Skin epidermis (tissue), 12 donors: ENCODE measurements around the gene PRKG2.

Experiments used
- H3K27ac ChIP-seq, 21 experiments: fragments of 200-600 bp; sonication (generic) in 11 of 21; one replicate each; pipeline ENCODE4 v1.5.0; 2020; ENCODE audit warnings: mild to moderate bottlenecking in 3 of 21, inconsistent platforms in 2 of 21, moderate library complexity in 2 of 21
- H3K4me3 ChIP-seq, 7 experiments: fragments of 200-600 bp; sonication (generic) in 2 of 7; one replicate each; pipeline ENCODE4 v1.5.0; 2020; ENCODE audit warnings: inconsistent platforms in 2 of 7, mild to moderate bottlenecking in 2 of 7, moderate library complexity in 1 of 7

PRKG2 gene

GRCh38 chr4:81052119-81053068 lies 162.6 kb downstream of the PRKG2 start:
- H3K4me3 ChIP-seq, result no peak overlapping the region
- no peak overlapping the region for H3K27ac ChIP-seq

- Histone ChIP-seq H3K27ac (no peak overlapping the region), H3K4me3 (no peak overlapping the region)
Measured at GRCh38 chr4:81049907-81050306, 165.1 kb downstream of the PRKG2 start.

- Histone ChIP-seq H3K4me3 (no peak overlapping the region), H3K27ac (no peak overlapping the region)
Measured at GRCh38 chr4:81049330-81049729, 165.7 kb downstream of the PRKG2 start.

DNA sequence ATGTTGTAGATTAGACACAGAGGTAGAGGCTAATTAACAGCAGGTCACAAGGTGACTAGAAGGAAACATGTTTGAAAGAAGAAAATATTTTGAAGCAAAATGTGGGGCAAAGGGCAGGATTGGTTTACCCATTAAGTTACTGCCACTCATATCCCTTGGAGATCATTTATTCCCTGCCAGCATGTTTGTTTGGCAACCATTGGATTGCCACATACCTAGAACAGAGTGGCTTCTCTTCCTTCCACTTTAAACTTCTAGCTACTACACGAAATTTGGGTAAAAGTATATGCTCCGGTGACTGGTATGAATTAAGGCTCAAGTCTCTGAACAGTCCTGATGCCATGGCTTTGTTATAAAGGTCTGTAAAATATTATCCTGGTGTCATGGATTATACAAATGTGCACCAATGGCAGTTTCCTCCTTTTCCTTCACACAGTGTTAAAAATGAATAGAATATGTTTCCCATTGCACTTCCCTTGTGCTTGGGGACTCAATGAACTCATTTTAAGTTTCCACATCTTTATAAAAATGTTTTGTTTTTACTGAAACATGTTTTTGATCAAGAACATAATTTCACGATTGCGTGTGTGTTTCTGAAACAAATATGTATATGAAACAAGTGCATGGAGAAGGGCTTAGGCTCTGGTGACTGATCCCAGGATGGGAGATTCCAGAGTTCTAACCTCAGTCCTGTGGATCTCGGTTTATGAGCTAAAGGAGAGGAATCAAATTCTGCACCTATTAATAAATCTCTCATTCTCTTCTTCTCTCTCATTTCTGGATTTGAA lies 172.2 kb downstream of the PRKG2 start:
- Histone ChIP-seq H3K4me3 (no peak overlapping the region), H3K27ac (no peak overlapping the region)

- Histone ChIP-seq H3K4me3 (no peak overlapping the region), H3K27ac (no peak overlapping the region)
Measured at GRCh38 chr4:81040012-81040659, 174.9 kb downstream of the PRKG2 start.

GRCh38 chr4:81039351-81039972 lies 175.6 kb downstream of the PRKG2 start:
- Histone ChIP-seq H3K27ac (no peak overlapping the region), H3K4me3 (no peak overlapping the region)

DNA sequence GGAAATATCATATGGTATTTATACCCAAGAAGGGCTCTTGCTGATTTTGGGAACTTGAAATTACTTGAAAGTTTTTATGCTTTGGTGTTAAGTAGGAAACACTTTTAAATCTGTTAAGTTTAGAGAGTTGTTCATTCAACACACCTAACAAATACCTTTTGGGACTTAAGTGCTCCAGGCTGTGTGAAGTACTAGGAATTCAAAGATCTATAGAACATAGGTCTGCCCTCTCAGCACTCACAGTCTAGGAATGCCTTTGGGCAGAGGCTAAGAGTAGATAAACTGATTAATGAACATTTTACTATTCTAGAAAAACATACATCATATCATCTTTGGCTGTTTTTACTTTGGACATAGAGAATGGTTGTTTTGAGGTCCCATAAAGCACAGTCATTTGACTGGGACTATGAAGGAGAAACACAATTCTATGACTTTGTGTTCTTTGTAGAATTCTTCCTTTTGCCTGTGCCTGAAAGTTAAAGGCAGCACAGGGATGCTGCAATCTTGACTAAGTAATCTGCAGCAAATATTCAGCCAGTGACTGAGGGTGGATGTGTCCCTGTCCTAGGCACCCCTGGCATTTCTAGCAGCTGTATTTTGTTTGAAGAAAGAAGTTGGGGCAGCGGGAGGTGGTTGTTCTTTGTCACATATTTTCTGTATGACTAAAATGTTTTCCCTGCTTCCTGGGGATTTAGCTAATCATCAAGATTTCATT lies 176.2 kb downstream of the PRKG2 start:
- no peak overlapping the region for H3K27ac ChIP-seq
- no peak overlapping the region for H3K4me3 ChIP-seq
